ENCODE measurements around the gene PRCP. TPM values are rescaled to one million over a fixed set of nuclear protein-coding genes. Genes with fewer than 3 reads are reported as not detected.

The PRCP gene
- total RNA-seq, 3 donors from 2014 or later: 54.4 to 87.7 (median 61.8) TPM

- H3K27ac ChIP-seq: no peak overlapping the region
- intact Hi-C loops (cut with DNase I; ENCODE audit: low total_unique reads): no loop called here
- DNase-seq (ENCODE audit: low spot score in 2 of 2): no peak
- H3K4me3 ChIP-seq: no peak overlapping the region
- no peaks in the 10 kb centered on the region for H3K27me3 ChIP-seq
- H3K9me3 ChIP-seq: no peaks in the 10 kb centered on the region
- H3K4me1 ChIP-seq: no peaks in the 10 kb centered on the region
- H3K36me3 ChIP-seq: no peaks in the 10 kb centered on the region
- TF ChIP-seq POLR2AphosphoS5 (IDR thresholded peaks at IDR 0.05): no peak
- no peak for TF ChIP-seq POLR2A (IDR thresholded peaks at IDR 0.05)
- TF ChIP-seq CTCF (IDR thresholded peaks at IDR 0.05): no peak
These were observed 69.5 kb downstream of the PRCP start for GRCh38 chr11:82830746-82831145.

- H3K27me3 ChIP-seq: no peaks in the 10 kb centered on the region
- H3K27ac ChIP-seq: no peak overlapping the region
- no peaks in the 10 kb centered on the region for H3K36me3 ChIP-seq
- no peaks in the 10 kb centered on the region for H3K4me1 ChIP-seq
- intact Hi-C loops (cut with DNase I; ENCODE audit: low total_unique reads): no loop called here
- DNase-seq (ENCODE audit: low spot score in 2 of 2): no peak
- TF ChIP-seq POLR2A (IDR thresholded peaks at IDR 0.05): no peak
- no peak for TF ChIP-seq POLR2AphosphoS5 (IDR thresholded peaks at IDR 0.05)
- no peak for TF ChIP-seq CTCF (IDR thresholded peaks at IDR 0.05)
- no peak overlapping the region for H3K4me3 ChIP-seq
- no peaks in the 10 kb centered on the region for H3K9me3 ChIP-seq
These were observed 71.1 kb downstream of the PRCP start for GRCh38 chr11:82829101-82829500.

- Histone ChIP-seq H3K9me3 (no peaks in the 10 kb centered on the region), H3K4me1 (no peaks in the 10 kb centered on the region), H3K36me3 (no peaks in the 10 kb centered on the region), H3K27ac (no peak overlapping the region), H3K4me3 (no peak overlapping the region), H3K27me3 (no peaks in the 10 kb centered on the region)
- DNase-seq (ENCODE audit: low spot score in 2 of 2): no peak
- intact Hi-C loops (cut with DNase I; ENCODE audit: low total_unique reads): no loop called here
- TF ChIP-seq POLR2AphosphoS5 (IDR thresholded peaks at IDR 0.05) (no peak), POLR2A (IDR thresholded peaks at IDR 0.05) (no peak), CTCF (IDR thresholded peaks at IDR 0.05) (no peak)
These were observed 71.8 kb downstream of the PRCP start for GRCh38 chr11:82828472-82828871.

- Histone ChIP-seq H3K27me3 (no peaks in the 10 kb centered on the region), H3K4me1 (no peaks in the 10 kb centered on the region), H3K4me3 (no peak overlapping the region), H3K9me3 (no peaks in the 10 kb centered on the region), H3K36me3 (no peaks in the 10 kb centered on the region), H3K27ac (no peak overlapping the region)
- DNase-seq (ENCODE audit: low spot score in 2 of 2): no peak
- no peak for TF ChIP-seq POLR2A (IDR thresholded peaks at IDR 0.05)
- no peak for TF ChIP-seq POLR2AphosphoS5 (IDR thresholded peaks at IDR 0.05)
- intact Hi-C loops (cut with DNase I; ENCODE audit: low total_unique reads): no loop called here
These were observed 73.7 kb downstream of the PRCP start for GRCh38 chr11:82826526-82826925.

- Histone ChIP-seq H3K27ac (no peak overlapping the region), H3K36me3 (no peaks in the 10 kb centered on the region), H3K9me3 (no peaks in the 10 kb centered on the region), H3K27me3 (no peaks in the 10 kb centered on the region), H3K4me3 (no peak overlapping the region), H3K4me1 (no peaks in the 10 kb centered on the region)
- intact Hi-C loops (cut with DNase I; ENCODE audit: low total_unique reads): no loop called here
- TF ChIP-seq POLR2A (IDR thresholded peaks at IDR 0.05): no peak
- no peak for TF ChIP-seq CTCF (IDR thresholded peaks at IDR 0.05)
- TF ChIP-seq POLR2AphosphoS5 (IDR thresholded peaks at IDR 0.05): no peak
- no peak for DNase-seq (ENCODE audit: low spot score in 2 of 2)
These were observed 76.3 kb downstream of the PRCP start for GRCh38 chr11:82823647-82824619.

All from breast epithelium (tissue), 4 donors.